ENCODE data around the gene TROAP.

DNA sequence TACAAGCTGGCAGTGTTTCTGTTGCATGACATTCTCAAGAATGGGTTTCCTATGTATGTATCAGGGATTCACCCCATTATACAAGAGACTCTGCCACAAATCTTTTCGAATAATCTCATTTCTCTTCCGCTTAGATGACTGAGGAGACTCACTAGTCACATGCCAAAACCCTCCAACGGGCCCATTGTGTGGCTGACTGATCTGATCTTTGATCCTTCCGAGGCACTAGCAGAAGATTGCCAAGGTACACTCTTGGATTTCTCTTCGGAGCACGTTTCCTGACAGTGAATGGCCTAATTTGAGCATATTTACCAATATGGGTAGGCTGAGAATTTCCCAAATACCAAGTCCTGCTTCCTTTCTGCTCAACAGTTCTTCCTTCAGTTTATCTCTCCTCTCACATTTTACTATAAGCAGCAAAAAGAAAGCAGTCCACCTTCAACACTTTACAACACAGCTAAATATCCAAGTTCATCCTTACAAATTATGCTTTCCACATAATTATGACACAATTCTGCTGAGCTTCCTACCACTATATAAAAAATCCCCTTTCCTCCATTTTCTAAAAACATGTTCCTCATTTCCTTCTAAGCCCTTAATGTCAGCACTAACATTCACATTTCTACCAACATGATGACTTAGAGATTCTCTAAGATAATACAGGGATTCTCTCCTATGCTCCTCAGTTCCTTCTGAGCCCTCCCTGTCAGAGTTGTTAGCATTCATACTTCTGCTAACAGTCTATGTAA lies 17.1 kb upstream of the TROAP start:
- TF ChIP-seq, protein P1, sequence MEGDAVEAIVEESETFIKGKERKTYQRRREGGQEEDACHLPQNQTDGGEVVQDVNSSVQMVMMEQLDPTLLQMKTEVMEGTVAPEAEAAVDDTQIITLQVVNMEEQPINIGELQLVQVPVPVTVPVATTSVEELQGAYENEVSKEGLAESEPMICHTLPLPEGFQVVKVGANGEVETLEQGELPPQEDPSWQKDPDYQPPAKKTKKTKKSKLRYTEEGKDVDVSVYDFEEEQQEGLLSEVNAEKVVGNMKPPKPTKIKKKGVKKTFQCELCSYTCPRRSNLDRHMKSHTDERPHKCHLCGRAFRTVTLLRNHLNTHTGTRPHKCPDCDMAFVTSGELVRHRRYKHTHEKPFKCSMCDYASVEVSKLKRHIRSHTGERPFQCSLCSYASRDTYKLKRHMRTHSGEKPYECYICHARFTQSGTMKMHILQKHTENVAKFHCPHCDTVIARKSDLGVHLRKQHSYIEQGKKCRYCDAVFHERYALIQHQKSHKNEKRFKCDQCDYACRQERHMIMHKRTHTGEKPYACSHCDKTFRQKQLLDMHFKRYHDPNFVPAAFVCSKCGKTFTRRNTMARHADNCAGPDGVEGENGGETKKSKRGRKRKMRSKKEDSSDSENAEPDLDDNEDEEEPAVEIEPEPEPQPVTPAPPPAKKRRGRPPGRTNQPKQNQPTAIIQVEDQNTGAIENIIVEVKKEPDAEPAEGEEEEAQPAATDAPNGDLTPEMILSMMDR (IDR thresholded peaks at IDR 0.05; ENCODE audit: low read depth, low read length), result no peak
- TF ChIP-seq, protein P2, sequence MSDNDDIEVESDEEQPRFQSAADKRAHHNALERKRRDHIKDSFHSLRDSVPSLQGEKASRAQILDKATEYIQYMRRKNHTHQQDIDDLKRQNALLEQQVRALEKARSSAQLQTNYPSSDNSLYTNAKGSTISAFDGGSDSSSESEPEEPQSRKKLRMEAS (IDR thresholded peaks at IDR 0.05; ENCODE audit: low read depth, low read length), result no peak

Data from NB4 (cell line).